Right atrium auricular region (tissue), 2 donors: ENCODE data around the gene HCFC1. TPM values are rescaled to one million over a fixed set of nuclear protein-coding genes. Genes with fewer than 3 reads are reported as not detected.

Experiments
- DNase-seq: peaks from one replicate; pipeline ENCODE4 v3.0.0-alpha.2; 2019; ENCODE audit warnings: low spot score
- H3K27ac ChIP-seq, 2 donors: fragments of 200-600 bp; sonication (generic); 1 replicate in 1 of 2; 2 replicates in 1 of 2; pipeline ENCODE4 v1.5.1; 2016 to 2019
- H3K27me3 ChIP-seq, 2 donors: fragments of 200-600 bp; sonication (generic); one replicate each; pipeline versions ENCODE4 v1.5.1 to v1.6.0; 2017 to 2019
- H3K36me3 ChIP-seq: fragments of 200-600 bp; sonication (generic); one replicate; pipeline ENCODE4 v1.5.1; 2016
- H3K4me1 ChIP-seq, 2 donors: fragments of 200-600 bp; sonication (generic); one replicate each; pipeline versions ENCODE4 v1.5.1 to v1.6.0; 2017 to 2019
- H3K4me3 ChIP-seq, 2 donors: fragments of 200-600 bp; sonication (generic); 1 replicate in 1 of 2; 2 replicates in 1 of 2; pipeline ENCODE4 v1.5.1; 2017 to 2019; ENCODE audit warnings: mild to moderate bottlenecking in 1 of 2, moderate library complexity in 1 of 2
- H3K9me3 ChIP-seq, 2 donors: fragments of 200-600 bp; sonication (generic); one replicate each; pipeline ENCODE4 v1.5.1; 2019
- total RNA-seq, 2 donors: library from RNA; depleted of rRNA; stranded (reverse); fragments of >200 nt; gene quantifications; one replicate each; pipeline ENCODE4 v1.1.0, GENCODE V29; 2016
- TF ChIP-seq, protein P1 (sequence below), 2 donors: fragments of 200-600 bp; sonication (generic); IDR thresholded peaks; one replicate each; pipeline ENCODE4 v1.5.1; 2019; ENCODE audit warnings: antibody characterized with exemption in 2 of 2

HCFC1 gene
- 10 to 100 TPM; 40.8 to 54.7 TPM for total RNA-seq

DNA sequence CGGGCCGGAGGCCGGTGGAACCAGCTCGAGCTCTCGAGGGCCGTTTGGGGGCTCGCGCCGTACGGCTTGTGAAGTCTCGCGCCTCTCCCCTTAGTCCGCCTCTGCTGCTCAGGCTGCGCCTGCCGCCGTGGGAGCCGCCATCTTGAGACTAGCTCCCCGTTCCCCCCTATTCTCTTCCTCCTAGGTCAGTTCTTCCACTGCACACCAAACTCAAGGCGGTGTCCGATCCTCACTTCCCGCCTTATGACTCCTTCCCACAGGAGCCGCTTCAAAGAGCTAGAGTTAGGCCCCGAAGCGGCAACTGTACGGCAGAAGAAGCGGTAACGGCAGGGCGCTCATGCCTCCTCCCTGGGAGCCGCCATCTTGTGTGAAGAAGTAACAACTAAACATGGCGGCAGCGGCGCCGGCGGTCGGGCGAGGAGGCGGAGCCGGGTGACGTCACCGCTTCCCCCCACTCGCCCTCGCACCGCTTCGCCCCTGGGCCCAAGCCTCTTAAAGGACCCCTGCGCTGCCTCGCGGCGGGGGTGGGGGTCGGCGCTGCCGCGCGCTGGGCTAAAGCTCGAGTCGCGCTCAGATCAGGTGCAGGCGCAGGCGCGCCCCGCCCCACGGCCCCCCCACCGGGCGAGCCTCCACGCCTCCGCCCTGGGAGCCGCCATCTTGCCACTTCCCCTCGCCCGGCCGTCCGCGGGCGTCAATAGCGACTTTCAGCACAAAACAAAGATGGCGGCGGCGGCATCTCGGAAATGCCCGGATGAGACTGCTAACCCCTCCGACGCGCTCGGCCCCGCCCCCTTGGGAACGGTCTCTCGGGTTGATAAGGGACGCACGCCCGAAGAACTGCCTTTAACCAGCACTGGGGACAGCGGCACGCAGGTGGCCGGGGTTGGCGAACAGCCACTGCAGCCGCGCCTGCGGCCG is at the start of gene HCFC1:
Gene HCFC1 (minus strand): TSS at position 369 of the 918 bp plus-strand sequence. CDS start 978 bp downstream, outside the sequence.
- H3K9me3 ChIP-seq = no peaks in the 10 kb centered on the region
- TF ChIP-seq, protein P1, sequence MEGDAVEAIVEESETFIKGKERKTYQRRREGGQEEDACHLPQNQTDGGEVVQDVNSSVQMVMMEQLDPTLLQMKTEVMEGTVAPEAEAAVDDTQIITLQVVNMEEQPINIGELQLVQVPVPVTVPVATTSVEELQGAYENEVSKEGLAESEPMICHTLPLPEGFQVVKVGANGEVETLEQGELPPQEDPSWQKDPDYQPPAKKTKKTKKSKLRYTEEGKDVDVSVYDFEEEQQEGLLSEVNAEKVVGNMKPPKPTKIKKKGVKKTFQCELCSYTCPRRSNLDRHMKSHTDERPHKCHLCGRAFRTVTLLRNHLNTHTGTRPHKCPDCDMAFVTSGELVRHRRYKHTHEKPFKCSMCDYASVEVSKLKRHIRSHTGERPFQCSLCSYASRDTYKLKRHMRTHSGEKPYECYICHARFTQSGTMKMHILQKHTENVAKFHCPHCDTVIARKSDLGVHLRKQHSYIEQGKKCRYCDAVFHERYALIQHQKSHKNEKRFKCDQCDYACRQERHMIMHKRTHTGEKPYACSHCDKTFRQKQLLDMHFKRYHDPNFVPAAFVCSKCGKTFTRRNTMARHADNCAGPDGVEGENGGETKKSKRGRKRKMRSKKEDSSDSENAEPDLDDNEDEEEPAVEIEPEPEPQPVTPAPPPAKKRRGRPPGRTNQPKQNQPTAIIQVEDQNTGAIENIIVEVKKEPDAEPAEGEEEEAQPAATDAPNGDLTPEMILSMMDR (IDR thresholded peaks at IDR 0.05) = no peak
- peak within 1 kb of the TSS; percentile 97 to 99 for H3K27ac ChIP-seq
- no peaks in the 10 kb centered on the region for H3K36me3 ChIP-seq
- H3K4me1 ChIP-seq = peaks cover 0 to 53% of the 10 kb centered on the region in 2 donors
- DNase-seq = peak; percentile 95
- peak within 1 kb of the TSS; percentile 68 to 71 for H3K4me3 ChIP-seq
- no peaks in the 10 kb centered on the region for H3K27me3 ChIP-seq

GRCh38 chrX:154021131-154021611 is 49.6 kb upstream of the HCFC1 start:
- H3K4me1 ChIP-seq = peaks cover 0 to 20% of the 10 kb centered on the region in 2 donors
- H3K9me3 ChIP-seq = no peaks in the 10 kb centered on the region
- H3K36me3 ChIP-seq = peaks cover 8% of the 10 kb centered on the region
- H3K4me3 ChIP-seq = no peak overlapping the region
- H3K27ac ChIP-seq = peak overlapping the region; percentile 83 to 86
- no peaks in the 10 kb centered on the region for H3K27me3 ChIP-seq
- DNase-seq = no peak
- TF ChIP-seq, protein P1 (IDR thresholded peaks at IDR 0.05) = no peak

GRCh38 chrX:154020536-154021115 is 49.0 kb upstream of the HCFC1 start:
- TF ChIP-seq, protein P1 (IDR thresholded peaks at IDR 0.05) = no peak
- H3K4me3 ChIP-seq = peak overlapping the region; percentile 42 to 58
- H3K27me3 ChIP-seq = no peaks in the 10 kb centered on the region

DNA sequence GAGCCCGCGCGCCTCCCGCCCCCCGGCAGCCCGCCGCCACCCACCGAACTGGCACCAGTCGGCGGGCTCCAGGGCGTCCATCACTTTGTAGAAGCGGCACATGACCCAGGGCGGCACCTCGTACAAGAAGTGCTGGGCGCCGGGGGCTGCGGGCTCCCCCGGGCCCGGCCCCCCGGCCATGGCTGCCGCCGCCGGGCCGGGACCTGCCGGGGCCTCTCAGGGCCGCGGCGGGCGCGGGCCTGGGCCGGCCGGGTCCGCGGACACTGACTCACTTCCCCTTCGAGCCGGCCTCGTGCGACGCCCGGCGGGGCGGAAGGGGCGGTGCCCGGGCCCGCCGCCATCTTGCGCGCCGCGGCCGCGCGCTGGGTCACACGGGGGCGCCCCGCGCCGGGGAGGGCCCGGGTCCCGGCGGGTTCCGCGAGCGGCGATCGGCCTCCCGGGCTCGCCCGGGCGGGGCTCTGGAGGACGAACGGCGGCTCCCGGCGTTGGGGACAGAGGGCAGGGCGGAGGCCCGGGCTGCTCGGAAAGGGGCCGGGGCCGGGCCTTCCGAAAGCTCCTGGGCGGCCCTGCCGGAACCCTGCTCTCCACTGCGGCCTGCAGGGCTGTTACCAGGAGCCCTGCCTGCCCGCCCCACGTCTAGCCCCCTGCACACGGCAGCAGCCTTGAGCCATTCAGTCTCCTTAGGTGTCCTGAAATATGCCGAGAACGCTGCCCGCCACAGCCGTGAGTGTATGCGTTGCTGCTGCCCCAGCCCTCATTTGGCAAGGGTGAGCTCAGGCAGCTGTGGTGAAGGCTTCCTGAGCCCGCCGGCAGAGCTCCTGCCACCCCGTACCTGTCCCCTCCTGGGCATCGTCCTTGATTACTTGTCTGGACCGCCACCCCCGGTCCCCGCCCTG is 48.3 kb upstream of the HCFC1 start, which contains the start of gene IRAK1:
Gene IRAK1 (minus strand): TSS at position 270 of the 896 bp plus-strand sequence. CDS start 90 bp downstream, at position 180.
- Histone ChIP-seq H3K4me1 (peaks cover 0 to 20% of the 10 kb centered on the region in 2 donors), H3K27me3 (no peaks in the 10 kb centered on the region), H3K9me3 (no peaks in the 10 kb centered on the region), H3K36me3 (peaks cover 11% of the 10 kb centered on the region), H3K4me3 (peak within 1 kb of the TSS; percentile 47 to 60), H3K27ac (peak within 1 kb of the TSS; percentile 83 to 86)
- DNase-seq = no peak
- TF ChIP-seq, protein P1 (IDR thresholded peaks at IDR 0.05) = no peak

More at GRCh38 chrX:154020536-154021115, 49.0 kb upstream of the HCFC1 start:
- Histone ChIP-seq H3K27ac (peak overlapping the region; percentile 83 to 86), H3K9me3 (no peaks in the 10 kb centered on the region), H3K36me3 (peaks cover 11% of the 10 kb centered on the region), H3K4me1 (peaks cover 0 to 20% of the 10 kb centered on the region in 2 donors)
- no peak for DNase-seq

DNA sequence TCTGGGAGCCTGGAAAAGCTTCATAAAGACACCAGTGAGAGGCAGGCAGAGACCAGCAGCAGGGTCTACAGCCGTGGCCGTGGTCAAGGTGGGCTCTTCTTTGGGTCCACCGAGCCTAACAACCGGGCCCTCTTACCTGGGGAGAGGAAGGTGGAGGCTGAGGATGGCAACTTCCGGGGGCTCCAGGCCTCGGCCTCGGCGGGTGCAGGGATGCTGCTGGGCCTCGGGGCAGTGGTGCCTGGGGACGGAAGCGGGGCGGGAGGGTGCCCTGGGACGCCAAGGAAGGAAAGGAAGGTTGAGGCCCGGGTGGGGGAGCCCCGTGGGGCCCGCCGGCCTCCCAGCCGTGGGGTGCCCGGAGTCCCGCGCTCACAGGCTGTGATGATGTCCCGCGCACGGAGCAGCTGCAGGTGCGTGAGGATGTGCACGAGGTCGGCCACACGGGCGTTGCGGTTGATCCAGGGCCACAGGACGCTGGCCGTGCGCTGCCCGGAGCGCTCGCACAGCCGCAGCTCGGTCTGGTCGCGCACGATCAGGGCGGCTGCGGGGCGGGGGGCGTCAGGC is 47.5 kb upstream of the HCFC1 start:
- peaks cover 0 to 20% of the 10 kb centered on the region in 2 donors for H3K4me1 ChIP-seq

More for the DNA sequence above, 47.5 kb upstream of the HCFC1 start:
- Histone ChIP-seq H3K4me3 (peak overlapping the region; percentile 47 to 60), H3K27me3 (no peaks in the 10 kb centered on the region), H3K27ac (peak overlapping the region; percentile 75 to 80), H3K9me3 (no peaks in the 10 kb centered on the region), H3K36me3 (peaks cover 11% of the 10 kb centered on the region)
- DNase-seq = no peak
- TF ChIP-seq, protein P1 (IDR thresholded peaks at IDR 0.05) = no peak
